ENCODE measurements around the gene NHLRC4. TPM values are rescaled to one million over a fixed set of nuclear protein-coding genes. Genes with fewer than 3 reads are reported as not detected.

The NHLRC4 gene
- total and polyA plus RNA-seq, 9 of the 15 experiments (the other 6 are each of a cell fraction or from before 2014, with no cell fraction given) = 0.24 to 3.7 (median 1.3) TPM; not detected in 2

DNA sequence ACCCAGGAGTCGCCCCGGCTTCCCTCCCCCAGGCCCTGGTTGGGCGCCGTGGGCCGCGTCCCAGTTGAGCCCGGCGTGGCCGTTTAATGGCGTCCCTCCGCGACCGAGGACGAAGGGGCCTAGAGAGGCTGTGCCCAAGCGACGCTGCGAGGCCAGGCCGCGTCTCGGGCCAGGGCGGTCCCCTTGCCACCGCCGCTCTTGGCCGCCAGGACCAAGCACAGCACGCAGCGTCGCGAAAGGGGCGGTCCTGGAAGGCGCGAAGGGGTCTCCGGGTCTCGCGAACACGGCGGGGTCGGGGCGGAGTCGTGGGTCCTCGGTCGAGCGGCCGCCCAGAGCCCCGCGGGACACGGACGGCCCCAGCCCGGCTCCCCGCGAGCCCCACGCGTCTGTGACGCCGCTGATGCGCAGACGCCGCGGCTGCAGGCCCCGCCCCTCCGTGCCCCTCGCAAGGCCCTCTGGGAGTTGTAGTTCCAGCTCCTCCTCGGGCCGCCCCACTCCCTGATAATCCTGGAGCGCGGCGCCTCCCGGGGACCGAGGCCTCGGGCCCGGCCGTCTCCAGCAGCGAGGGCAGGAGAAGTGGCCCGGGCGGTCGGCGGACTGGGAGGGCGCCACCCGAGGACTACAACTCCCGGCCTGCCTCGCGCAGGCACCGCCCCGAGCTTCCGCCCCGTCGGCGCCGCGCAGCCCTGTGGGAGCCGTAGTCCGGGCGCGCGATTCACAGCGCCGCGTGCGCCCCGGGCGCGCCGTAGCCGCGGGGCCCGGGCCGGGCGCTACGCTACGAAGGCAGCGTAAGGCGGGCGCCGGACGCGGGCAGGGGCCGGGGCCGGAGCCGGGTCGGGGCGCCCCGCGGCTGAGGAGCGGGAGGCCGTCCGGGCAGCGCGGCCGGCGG is 39.5 kb upstream of the NHLRC4 start, which contains the start of gene CAPN15 (continued):
- peak; percentile 64; the same call in 1 of the 2 replicates for TF ChIP-seq SUPT5H (IDR thresholded peaks at IDR 0.05)
- TF ChIP-seq E2F3 (CRISPR knock-in tag; IDR thresholded peaks at IDR 0.05) = no peak
- peak; percentile 92 for TF ChIP-seq HNRNPL (IDR thresholded peaks at IDR 0.05; ENCODE audit: low read depth, low read length)
- TF ChIP-seq CCNT2 (IDR thresholded peaks at IDR 0.05; ENCODE audit: borderline replicate concordance, extremely low read depth, insufficient read length, low read depth, low read length) = peak; percentile 54
- peak; percentile 84 to 96 for TF ChIP-seq MAZ (CRISPR knock-in tag; conservative IDR thresholded peaks at IDR 0.05 in 1 of 2, IDR thresholded peaks at IDR 0.05 in 1 of 2)
- TF ChIP-seq, protein P1, sequence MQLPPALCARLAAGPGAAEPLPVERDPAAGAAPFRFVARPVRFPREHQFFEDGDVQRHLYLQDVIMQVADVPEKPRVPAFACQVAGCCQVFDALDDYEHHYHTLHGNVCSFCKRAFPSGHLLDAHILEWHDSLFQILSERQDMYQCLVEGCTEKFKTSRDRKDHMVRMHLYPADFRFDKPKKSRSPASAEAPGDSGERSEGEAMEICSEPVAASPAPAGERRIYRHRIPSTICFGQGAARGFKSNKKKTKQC (CRISPR knock-in tag; IDR thresholded peaks at IDR 0.05) = no peak
- TF ChIP-seq, protein P2, sequence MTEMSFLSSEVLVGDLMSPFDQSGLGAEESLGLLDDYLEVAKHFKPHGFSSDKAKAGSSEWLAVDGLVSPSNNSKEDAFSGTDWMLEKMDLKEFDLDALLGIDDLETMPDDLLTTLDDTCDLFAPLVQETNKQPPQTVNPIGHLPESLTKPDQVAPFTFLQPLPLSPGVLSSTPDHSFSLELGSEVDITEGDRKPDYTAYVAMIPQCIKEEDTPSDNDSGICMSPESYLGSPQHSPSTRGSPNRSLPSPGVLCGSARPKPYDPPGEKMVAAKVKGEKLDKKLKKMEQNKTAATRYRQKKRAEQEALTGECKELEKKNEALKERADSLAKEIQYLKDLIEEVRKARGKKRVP (CRISPR knock-in tag; IDR thresholded peaks at IDR 0.05) = peak; percentile 54; the same call in 1 of the 2 replicates
- peak; percentile 41; the same call in 1 of the 2 replicates for TF ChIP-seq ZBTB1 (CRISPR knock-in tag; IDR thresholded peaks at IDR 0.05; ENCODE audit: borderline replicate concordance, low read depth)
- TF ChIP-seq SMC3 (conservative IDR thresholded peaks at IDR 0.05; ENCODE audit: insufficient read depth, low read depth, low read length) = no peak
- TF ChIP-seq ZNF431 (CRISPR knock-in tag; IDR thresholded peaks at IDR 0.05) = no peak
- TF ChIP-seq, protein P3, sequence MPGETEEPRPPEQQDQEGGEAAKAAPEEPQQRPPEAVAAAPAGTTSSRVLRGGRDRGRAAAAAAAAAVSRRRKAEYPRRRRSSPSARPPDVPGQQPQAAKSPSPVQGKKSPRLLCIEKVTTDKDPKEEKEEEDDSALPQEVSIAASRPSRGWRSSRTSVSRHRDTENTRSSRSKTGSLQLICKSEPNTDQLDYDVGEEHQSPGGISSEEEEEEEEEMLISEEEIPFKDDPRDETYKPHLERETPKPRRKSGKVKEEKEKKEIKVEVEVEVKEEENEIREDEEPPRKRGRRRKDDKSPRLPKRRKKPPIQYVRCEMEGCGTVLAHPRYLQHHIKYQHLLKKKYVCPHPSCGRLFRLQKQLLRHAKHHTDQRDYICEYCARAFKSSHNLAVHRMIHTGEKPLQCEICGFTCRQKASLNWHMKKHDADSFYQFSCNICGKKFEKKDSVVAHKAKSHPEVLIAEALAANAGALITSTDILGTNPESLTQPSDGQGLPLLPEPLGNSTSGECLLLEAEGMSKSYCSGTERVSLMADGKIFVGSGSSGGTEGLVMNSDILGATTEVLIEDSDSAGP (CRISPR knock-in tag; IDR thresholded peaks at IDR 0.05) = no peak
- TF ChIP-seq, protein P4, sequence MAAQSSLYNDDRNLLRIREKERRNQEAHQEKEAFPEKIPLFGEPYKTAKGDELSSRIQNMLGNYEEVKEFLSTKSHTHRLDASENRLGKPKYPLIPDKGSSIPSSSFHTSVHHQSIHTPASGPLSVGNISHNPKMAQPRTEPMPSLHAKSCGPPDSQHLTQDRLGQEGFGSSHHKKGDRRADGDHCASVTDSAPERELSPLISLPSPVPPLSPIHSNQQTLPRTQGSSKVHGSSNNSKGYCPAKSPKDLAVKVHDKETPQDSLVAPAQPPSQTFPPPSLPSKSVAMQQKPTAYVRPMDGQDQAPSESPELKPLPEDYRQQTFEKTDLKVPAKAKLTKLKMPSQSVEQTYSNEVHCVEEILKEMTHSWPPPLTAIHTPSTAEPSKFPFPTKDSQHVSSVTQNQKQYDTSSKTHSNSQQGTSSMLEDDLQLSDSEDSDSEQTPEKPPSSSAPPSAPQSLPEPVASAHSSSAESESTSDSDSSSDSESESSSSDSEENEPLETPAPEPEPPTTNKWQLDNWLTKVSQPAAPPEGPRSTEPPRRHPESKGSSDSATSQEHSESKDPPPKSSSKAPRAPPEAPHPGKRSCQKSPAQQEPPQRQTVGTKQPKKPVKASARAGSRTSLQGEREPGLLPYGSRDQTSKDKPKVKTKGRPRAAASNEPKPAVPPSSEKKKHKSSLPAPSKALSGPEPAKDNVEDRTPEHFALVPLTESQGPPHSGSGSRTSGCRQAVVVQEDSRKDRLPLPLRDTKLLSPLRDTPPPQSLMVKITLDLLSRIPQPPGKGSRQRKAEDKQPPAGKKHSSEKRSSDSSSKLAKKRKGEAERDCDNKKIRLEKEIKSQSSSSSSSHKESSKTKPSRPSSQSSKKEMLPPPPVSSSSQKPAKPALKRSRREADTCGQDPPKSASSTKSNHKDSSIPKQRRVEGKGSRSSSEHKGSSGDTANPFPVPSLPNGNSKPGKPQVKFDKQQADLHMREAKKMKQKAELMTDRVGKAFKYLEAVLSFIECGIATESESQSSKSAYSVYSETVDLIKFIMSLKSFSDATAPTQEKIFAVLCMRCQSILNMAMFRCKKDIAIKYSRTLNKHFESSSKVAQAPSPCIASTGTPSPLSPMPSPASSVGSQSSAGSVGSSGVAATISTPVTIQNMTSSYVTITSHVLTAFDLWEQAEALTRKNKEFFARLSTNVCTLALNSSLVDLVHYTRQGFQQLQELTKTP (IDR thresholded peaks at IDR 0.05; ENCODE audit: low read depth in 1 of 2, partially characterized antibody in 2 of 2) = peak in 1 of 2 experiments; percentile 98
- TF ChIP-seq ATF1 (CRISPR knock-in tag; IDR thresholded peaks at IDR 0.05) = no peak
- peak; percentile 97 for TF ChIP-seq ATF1 (tag; IDR thresholded peaks at IDR 0.05)
- TF ChIP-seq, protein P5, sequence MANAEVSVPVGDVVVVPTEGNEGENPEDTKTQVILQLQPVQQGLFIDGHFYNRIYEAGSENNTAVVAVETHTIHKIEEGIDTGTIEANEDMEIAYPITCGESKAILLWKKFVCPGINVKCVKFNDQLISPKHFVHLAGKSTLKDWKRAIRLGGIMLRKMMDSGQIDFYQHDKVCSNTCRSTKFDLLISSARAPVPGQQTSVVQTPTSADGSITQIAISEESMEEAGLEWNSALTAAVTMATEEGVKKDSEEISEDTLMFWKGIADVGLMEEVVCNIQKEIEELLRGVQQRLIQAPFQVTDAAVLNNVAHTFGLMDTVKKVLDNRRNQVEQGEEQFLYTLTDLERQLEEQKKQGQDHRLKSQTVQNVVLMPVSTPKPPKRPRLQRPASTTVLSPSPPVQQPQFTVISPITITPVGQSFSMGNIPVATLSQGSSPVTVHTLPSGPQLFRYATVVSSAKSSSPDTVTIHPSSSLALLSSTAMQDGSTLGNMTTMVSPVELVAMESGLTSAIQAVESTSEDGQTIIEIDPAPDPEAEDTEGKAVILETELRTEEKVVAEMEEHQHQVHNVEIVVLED (CRISPR knock-in tag; IDR thresholded peaks at IDR 0.05) = peak; percentile 93
- TF ChIP-seq NR4A1 (CRISPR knock-in tag; IDR thresholded peaks at IDR 0.05) = no peak
- peak; percentile 88 for TF ChIP-seq NR4A1 (tag; IDR thresholded peaks at IDR 0.05)
- peak; percentile 88 for TF ChIP-seq RBFOX2 (IDR thresholded peaks at IDR 0.05; ENCODE audit: low read depth, low read length)
